CD1c-positive myeloid dendritic cell (primary cell): ENCODE results near the gene RPL27.

Experiments
- DNase-seq: peaks from one replicate; pipeline ENCODE4 v3.0.0-alpha.2; 2016; ENCODE audit errors: extremely low spot score

The RPL27 gene

DNA sequence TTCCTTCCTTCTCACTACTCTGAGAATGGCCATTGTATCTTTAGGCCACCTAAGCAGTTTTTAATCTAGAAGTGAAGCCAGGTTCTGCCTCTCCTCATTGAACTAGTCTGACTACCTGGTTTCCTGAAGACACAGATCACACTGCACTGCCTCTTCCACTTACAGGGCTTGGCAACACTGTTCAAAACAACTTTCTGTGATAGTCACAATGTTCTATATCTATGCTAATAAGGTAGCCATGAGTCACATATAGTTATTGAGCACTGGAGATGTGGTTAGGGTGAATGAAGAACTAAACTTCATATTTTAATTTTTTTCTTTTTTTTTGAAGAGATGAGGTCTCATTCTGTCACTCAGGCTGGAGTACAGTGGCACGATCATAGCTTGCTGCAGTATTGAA, 53.8 kb downstream of the RPL27 start:
- no peak for DNase-seq
